SJCRH30 (cell line): ENCODE measurements around the gene DEFB119. TPM values are rescaled to one million over a fixed set of nuclear protein-coding genes. Genes with fewer than 3 reads are reported as not detected.
"Not testable (repeated sequence)": the region's sequence is repeated elsewhere in the genome, so short reads cannot be mapped to it uniquely, and the experiment has no call there.

Source experiments
- DNase-seq, 2 experiments: peaks; one replicate each; pipeline ENCODE4 v3.0.0-alpha.2; 2015 to 2020
- H3K27ac ChIP-seq: fragments of 250-450 bp; sonication (Bioruptor Pico); 2 replicates; pipeline ENCODE4 v1.5.1; 2020; ENCODE audit warnings: mild to moderate bottlenecking, moderate library complexity
- H3K27me3 ChIP-seq: fragments of 250-450 bp; sonication (Bioruptor Pico); 2 replicates; pipeline ENCODE4 v1.5.1; 2020; ENCODE audit warnings: mild to moderate bottlenecking, moderate library complexity
- H3K36me3 ChIP-seq: fragments of 250-450 bp; sonication (Bioruptor Pico); 2 replicates; pipeline ENCODE4 v1.5.1; 2020; ENCODE audit warnings: mild to moderate bottlenecking, moderate library complexity
- H3K4me1 ChIP-seq: fragments of 250-450 bp; sonication (Bioruptor Pico); 2 replicates; pipeline ENCODE4 v1.5.1; 2020; ENCODE audit warnings: mild to moderate bottlenecking, moderate library complexity
- H3K4me3 ChIP-seq: fragments of 250-450 bp; sonication (Bioruptor Pico); 2 replicates; pipeline ENCODE4 v1.5.1; 2020; ENCODE audit warnings: mild to moderate bottlenecking, moderate library complexity
- H3K9me3 ChIP-seq: fragments of 250-450 bp; sonication (Bioruptor Pico); replicated peaks from 2 replicates; pipeline ENCODE4 v1.5.1; 2020; ENCODE audit warnings: mild to moderate bottlenecking, moderate library complexity
- total RNA-seq: library from RNA; depleted of rRNA; stranded (reverse); fragments of >200 nt; shearing (Covaris generic); gene quantifications from 2 replicates; pipeline ENCODE4 v1.2.3, GENCODE V29; 2014; rRNA removed

The DEFB119 gene
- total RNA-seq, 1 experiment from 2014 or later = not detected

DNA sequence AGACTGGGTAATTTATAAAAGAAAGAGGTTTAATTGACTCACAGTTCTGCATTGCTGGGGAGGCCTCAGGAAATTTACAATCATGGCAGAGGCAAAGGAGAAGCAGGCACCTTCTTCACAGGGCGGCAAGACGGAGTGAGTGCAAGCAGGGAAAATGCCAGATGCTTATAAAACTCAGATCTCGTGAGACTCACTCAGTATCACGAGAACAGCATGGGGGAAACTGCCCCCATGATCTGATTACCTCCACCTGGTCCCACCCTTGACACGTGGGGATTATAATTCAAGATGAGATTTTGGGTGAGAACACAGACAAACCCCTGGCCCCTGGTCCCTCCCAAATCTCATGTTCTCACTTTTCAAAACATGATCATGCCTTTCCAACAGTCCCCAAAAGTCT, 26.1 kb downstream of the DEFB119 start:
- not testable (repeated sequence) for DNase-seq

DNA sequence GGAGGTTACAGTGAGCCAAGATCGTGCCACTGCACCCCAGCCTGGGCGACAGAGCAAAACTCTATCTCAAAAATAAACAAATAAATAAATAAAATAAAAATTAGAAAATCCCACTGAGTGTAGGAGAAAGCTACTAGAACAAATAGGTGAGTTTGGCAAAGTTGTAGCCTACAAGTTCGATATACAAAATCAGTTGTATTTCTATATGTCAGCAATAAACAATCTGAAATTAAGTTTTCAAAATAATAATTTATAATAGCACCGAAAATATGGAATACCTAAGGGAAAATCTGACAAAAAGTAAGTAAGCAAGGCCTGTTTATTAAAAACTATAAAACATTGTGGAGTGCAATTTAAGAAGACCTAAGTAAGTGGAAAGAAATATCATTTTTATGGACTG, 27.1 kb downstream of the DEFB119 start:
- H3K27me3 ChIP-seq = peaks cover 4% of the 10 kb centered on the region; the same call in 1 of the 2 replicates
- H3K4me1 ChIP-seq = no peaks in the 10 kb centered on the region
- H3K9me3 ChIP-seq = no peaks in the 10 kb centered on the region
- no peak overlapping the region for H3K4me3 ChIP-seq
- no peak for DNase-seq
- H3K27ac ChIP-seq = no peak overlapping the region
- no peaks in the 10 kb centered on the region for H3K36me3 ChIP-seq

More for the DNA sequence above, 26.1 kb downstream of the DEFB119 start:
- H3K4me3 ChIP-seq, H3K9me3 ChIP-seq, H3K27me3 ChIP-seq, H3K4me1 ChIP-seq, H3K36me3 ChIP-seq, H3K27ac ChIP-seq: not testable (repeated sequence)

DNA sequence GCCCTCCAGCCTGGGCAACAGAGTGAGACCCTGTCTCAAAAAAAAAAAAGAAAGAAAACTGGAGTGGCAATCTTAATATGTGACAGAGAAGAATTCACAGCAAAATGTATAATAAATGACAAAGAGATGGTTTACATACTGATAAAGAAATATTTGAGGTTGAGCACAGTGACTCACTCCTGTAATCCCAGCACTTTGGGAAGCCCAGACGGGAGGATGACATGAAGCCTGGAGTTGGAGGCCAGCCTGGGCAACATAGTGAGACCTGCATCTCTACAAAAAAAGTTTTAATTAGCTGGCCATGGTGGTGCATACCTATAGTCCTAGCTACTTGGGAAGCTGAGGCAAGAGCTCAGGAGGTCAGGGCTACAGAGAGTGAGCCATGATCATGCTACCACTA, 34.4 kb downstream of the DEFB119 start:
- Histone ChIP-seq H3K4me3 (no peak overlapping the region), H3K9me3 (0 out of 2 replicates have a peak, but pooled peaks cover 1% of the 10 kb centered on the region), H3K4me1 (no peaks in the 10 kb centered on the region), H3K27me3 (no peaks in the 10 kb centered on the region), H3K36me3 (no peaks in the 10 kb centered on the region), H3K27ac (no peak overlapping the region)
- DNase-seq = no peak

DNA sequence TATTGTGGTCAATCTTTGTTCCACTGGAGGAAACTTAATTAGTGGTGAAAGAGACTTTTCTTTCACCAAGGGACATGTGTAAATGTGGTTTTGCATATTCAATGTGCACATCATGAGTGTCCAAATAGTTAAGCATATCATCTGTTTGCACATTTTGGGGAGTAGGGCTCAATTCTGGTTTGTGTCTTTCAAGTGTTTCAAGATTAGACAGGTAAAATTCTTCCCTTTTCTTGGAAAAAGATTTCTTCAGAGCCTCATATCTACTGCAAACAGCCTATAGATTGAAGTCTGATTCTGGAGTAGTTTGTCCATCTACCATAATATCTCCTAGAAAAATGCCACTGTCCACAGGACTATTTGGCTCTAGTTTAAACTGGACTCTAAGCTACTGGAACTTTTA, 48.9 kb downstream of the DEFB119 start:
- Histone ChIP-seq H3K4me3 (no peak overlapping the region), H3K9me3 (no peaks in the 10 kb centered on the region), H3K4me1 (no peaks in the 10 kb centered on the region), H3K27ac (no peak overlapping the region), H3K36me3 (no peaks in the 10 kb centered on the region), H3K27me3 (peaks cover 3% of the 10 kb centered on the region; the same call in 1 of the 2 replicates)
- no peak for DNase-seq

DNA sequence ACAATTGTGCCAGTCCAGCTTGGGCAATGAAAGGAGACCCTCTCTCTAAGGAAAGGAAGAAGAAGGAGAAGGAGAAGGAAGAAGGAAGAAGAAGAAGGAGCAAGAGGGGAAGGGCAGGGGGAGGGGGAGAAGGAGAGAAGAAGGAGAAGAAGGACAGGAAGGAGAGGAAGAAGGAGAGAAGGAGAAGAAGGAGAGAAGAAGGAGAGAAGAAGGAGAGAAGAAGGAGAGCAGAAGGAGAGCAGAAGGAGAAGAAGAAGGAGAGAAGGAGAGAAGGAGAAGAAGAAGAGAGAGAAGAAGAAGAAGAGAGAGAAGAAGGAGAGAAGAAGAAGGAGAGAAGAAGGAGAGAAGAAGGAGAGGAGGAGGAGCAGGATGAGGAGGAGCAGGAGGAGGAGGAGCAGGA, 59.5 kb downstream of the DEFB119 start:
- Histone ChIP-seq H3K9me3 (no peaks in the 10 kb centered on the region; the same call in 1 of the 2 replicates), H3K4me3 (no peak overlapping the region), H3K27ac (no peak overlapping the region), H3K4me1 (no peaks in the 10 kb centered on the region), H3K36me3 (no peaks in the 10 kb centered on the region), H3K27me3 (no peaks in the 10 kb centered on the region)
- DNase-seq = no peak

Other genes with a start within 250 kb of the DEFB119 start
- gene DEFB115, start 132.9 kb downstream of the DEFB119 start, total RNA-seq = not detected in 2 replicates
- not detected in 2 replicates for gene DEFB116, start 82.0 kb downstream of the DEFB119 start, total RNA-seq
- gene DEFB118, start 22.0 kb downstream of the DEFB119 start, total RNA-seq = not detected in 2 replicates
- not detected in 2 replicates for gene DEFB121, start 15.6 kb upstream of the DEFB119 start, total RNA-seq
- not detected in 2 replicates for gene DEFB123, start 50.0 kb upstream of the DEFB119 start, total RNA-seq
- not detected in 2 replicates for gene DEFB124, start 84.5 kb upstream of the DEFB119 start, total RNA-seq
- not detected in 2 replicates for gene REM1, start 84.7 kb upstream of the DEFB119 start, total RNA-seq
- gene HM13, start 123.9 kb upstream of the DEFB119 start, total RNA-seq = 101 and 105 TPM in 2 replicates
- 71.6 and 73.9 TPM in 2 replicates for gene ID1, start 214.7 kb upstream of the DEFB119 start, total RNA-seq
- not detected in 2 replicates for gene COX4I2, start 247.3 kb upstream of the DEFB119 start, total RNA-seq